HepG2 (cell line): ENCODE measurements around the gene ARL15. TPM values are rescaled to one million over a fixed set of nuclear protein-coding genes. Genes with fewer than 3 reads are reported as not detected.

Experiments used
- CBX2 ChIP-seq, 2 experiments: fragments of 200-600 bp in 1 of 2; sonication (generic); formaldehyde crosslinking in 1 of 2; IDR thresholded peaks; 2 replicates each; pipeline versions ENCODE4 v1.7.0 to v1.8.1; 2018 to 2022; ENCODE audit warnings: low read depth in 2 of 2, low read length in 1 of 2, mild to moderate bottlenecking in 1 of 2, missing genetic modification reagents in 1 of 2
- DRAP1 ChIP-seq: IDR thresholded peaks from 2 replicates; pipeline ENCODE4 v1.6.1; 2016; ENCODE audit warnings: missing genetic modification reagents, missing compliant biosample characterization
- EP300 ChIP-seq, 3 experiments: sonication (generic) in 1 of 3; formaldehyde crosslinking in 1 of 3; IDR thresholded peaks; 2 replicates each; pipeline versions ENCODE4 v1.5.1 to v1.6.1; 2011 to 2020; ENCODE audit warnings: low read depth in 2 of 3, low read length in 2 of 3, borderline replicate concordance in 1 of 3, improper control_type of control experiment in 1 of 3, mild to moderate bottlenecking in 1 of 3, missing genetic modification reagents in 1 of 3, moderate library complexity in 1 of 3
- NFE2L2 ChIP-seq: fragments of 150-350 bp; IDR thresholded peaks from 2 replicates; pipeline ENCODE4 v1.6.1; 2014; ENCODE audit warnings: low read length
- SATB2 ChIP-seq: sonication (generic); formaldehyde crosslinking; IDR thresholded peaks from 2 replicates; pipeline ENCODE4 v1.5.0; 2020; ENCODE audit warnings: missing genetic modification reagents
- SKIL ChIP-seq: sonication (generic); formaldehyde crosslinking; IDR thresholded peaks from 2 replicates; pipeline ENCODE4 v1.8.0; 2022; ENCODE audit warnings: missing genetic modification reagents, mild to moderate bottlenecking, moderate library complexity, borderline replicate concordance
- ZC3H13 ChIP-seq: sonication (generic); formaldehyde crosslinking; IDR thresholded peaks from 2 replicates; pipeline ENCODE4 v1.8.1; 2023; ENCODE audit warnings: mild to moderate bottlenecking, missing genetic modification reagents, moderate library complexity
- ZMAT5 ChIP-seq: sonication (generic); formaldehyde crosslinking; IDR thresholded peaks from 2 replicates; pipeline ENCODE4 v1.5.0; 2020; ENCODE audit warnings: mild to moderate bottlenecking, low read depth, missing genetic modification reagents, borderline replicate concordance
- ZNF142 ChIP-seq: sonication (generic); formaldehyde crosslinking; IDR thresholded peaks from 2 replicates; pipeline ENCODE4 v1.4.0; 2020; ENCODE audit warnings: missing genetic modification reagents
- ZXDC ChIP-seq: sonication (generic); formaldehyde crosslinking; IDR thresholded peaks from 2 replicates; pipeline ENCODE4 v1.5.0; 2020; ENCODE audit warnings: mild to moderate bottlenecking, missing genetic modification reagents
- polyA plus RNA-seq, 8 experiments: library from polyadenylated mRNA; depleted of rRNA in 3 of 8; stranded (reverse) in 7 of 8; unstranded in 1 of 8; fragments of >200 nt; fragmentation: Illumina TruSeq in 4 of 8; extraction: Trizol in 4 of 8; gene quantifications; 2 replicates each; pipeline versions ENCODE4 v1.2.1 to v1.2.3, GENCODE V29; 2011 to 2016; ENCODE audit warnings: low read depth in 4 of 8, missing spikeins in 1 of 8, mixed read lengths in 1 of 8; ENCODE audit not compliant: insufficient read depth in 1 of 8
- total RNA-seq, 5 experiments: library from RNA; depleted of rRNA; stranded (reverse); fragments of >200 nt; fragmentation: Illumina TruSeq; extraction: Trizol; gene quantifications; 2 replicates each; pipeline ENCODE4 v1.2.3, GENCODE V29; 2016; ENCODE audit warnings: low read depth in 1 of 5

ARL15 gene
- total and polyA plus RNA-seq, 2 of the 13 experiments (the other 11 are each of a cell fraction or from before 2014, with no cell fraction given), result 2.5 to 7.7 TPM

GRCh38 chr5:53915120-53915519 lies 395.3 kb downstream of the ARL15 start (continued):
- no peak for TF ChIP-seq NFE2L2
- no peak for TF ChIP-seq DRAP1 (CRISPR knock-in tag)
- TF ChIP-seq ZNF142 (CRISPR knock-in tag), result no peak
- no peak for TF ChIP-seq ZXDC (CRISPR knock-in tag)
- no peak for TF ChIP-seq CBX2 (IDR thresholded peaks at IDR 0.05; ENCODE audit: low read depth, low read length)
- no peak for TF ChIP-seq CBX2 (CRISPR knock-in tag; IDR thresholded peaks at IDR 0.05; ENCODE audit: low read depth)
- TF ChIP-seq SATB2 (CRISPR knock-in tag), result no peak
- TF ChIP-seq ZMAT5 (CRISPR knock-in tag), result no peak
- TF ChIP-seq ZC3H13 (CRISPR knock-in tag), result no peak
- TF ChIP-seq SKIL (CRISPR knock-in tag), result no peak
- TF ChIP-seq EP300 (IDR thresholded peaks at IDR 0.05; ENCODE audit: low read depth in 2 of 2, low read length in 2 of 2), result no peak
- TF ChIP-seq EP300 (CRISPR knock-in tag; IDR thresholded peaks at IDR 0.05; ENCODE audit: borderline replicate concordance), result no peak
